ENCODE data around the gene ALX3. TPM values are rescaled to one million over a fixed set of nuclear protein-coding genes. Genes with fewer than 3 reads are reported as not detected.

The ALX3 gene
- total RNA-seq, 2 experiments from 2014 or later, result not detected

GRCh38 chr1:110091381-110091780, 20.9 kb upstream of the ALX3 start:
- POLR2A ChIA-PET, result interaction anchor here (0.9 to 2.2 kb wide), 4 partner anchors 10 to 57 kb away, joined by 3 to 7 read pairs (median 3); partner anchors contain the start of gene STRIP1
- no TSS peak for BruUV-seq (replicated peaks)

GRCh38 chr1:110089561-110090275, 19.2 kb upstream of the ALX3 start:
- DNase-seq (ENCODE audit: low spot score), result no peak
- H3K4me3 ChIP-seq (ENCODE audit: low read depth, low read length, poor library complexity, severe bottlenecking), result no peak overlapping the region
- no peak overlapping the region for H3K27ac ChIP-seq (ENCODE audit: low read depth, low read length, poor library complexity, severe bottlenecking)
- ChIA-PET CTCF (ENCODE audit: unreplicated experiment) (interaction anchor here (2.5 kb wide), 1 partner anchor 12 kb away, joined by 10 read pairs; no protein-coding TSS in a partner anchor), POLR2A (interaction anchor here (0.9 kb wide), 1 partner anchor 15 kb away, joined by 3 read pairs; no protein-coding TSS in a partner anchor)
- no TSS peak for BruUV-seq (replicated peaks)
- H3K36me3 ChIP-seq (ENCODE audit: insufficient read depth, low read length), result no peaks in the 10 kb centered on the region
- H3K4me1 ChIP-seq (ENCODE audit: insufficient read depth, low read length, poor library complexity, severe bottlenecking), result no peaks in the 10 kb centered on the region
- H3K9me2 ChIP-seq (ENCODE audit: insufficient read depth, low read length), result no peaks in the 10 kb centered on the region
- TF ChIP-seq CTCF (conservative IDR thresholded peaks at IDR 0.05; ENCODE audit: low read length), result no peak
- no peak for TF ChIP-seq EZH2phosphoT487 (IDR thresholded peaks at IDR 0.05; ENCODE audit: borderline replicate concordance, low read depth, low read length)
- H4K20me1 ChIP-seq (ENCODE audit: insufficient read depth, low read length), result no peaks in the 10 kb centered on the region
- no peaks in the 10 kb centered on the region for H3K9me3 ChIP-seq (ENCODE audit: low read length)
- H2AFZ ChIP-seq (ENCODE audit: low read length), result no peak overlapping the region
- no peak overlapping the region for H3K4me2 ChIP-seq (ENCODE audit: low read length)
- intact Hi-C loops (cut with micrococcal nuclease; ENCODE audit: unreplicated experiment), result no loop called here
- H3K79me2 ChIP-seq (ENCODE audit: insufficient read depth, low read depth, low read length), result no peaks in the 10 kb centered on the region

More at GRCh38 chr1:110091381-110091780, 20.9 kb upstream of the ALX3 start:
- H3K36me3 ChIP-seq (ENCODE audit: insufficient read depth, low read length), result no peaks in the 10 kb centered on the region
- H3K4me3 ChIP-seq (ENCODE audit: low read depth, low read length, poor library complexity, severe bottlenecking), result no peak overlapping the region
- no peaks in the 10 kb centered on the region for H3K4me1 ChIP-seq (ENCODE audit: insufficient read depth, low read length, poor library complexity, severe bottlenecking)
- H2AFZ ChIP-seq (ENCODE audit: low read length), result no peak overlapping the region
- no peak overlapping the region for H3K27ac ChIP-seq (ENCODE audit: low read depth, low read length, poor library complexity, severe bottlenecking)
- H3K79me2 ChIP-seq (ENCODE audit: insufficient read depth, low read depth, low read length), result no peaks in the 10 kb centered on the region
- no peak overlapping the region for H3K4me2 ChIP-seq (ENCODE audit: low read length)
- H3K9me3 ChIP-seq (ENCODE audit: low read length), result no peaks in the 10 kb centered on the region
- DNase-seq (ENCODE audit: low spot score), result no peak
- TF ChIP-seq EZH2phosphoT487 (IDR thresholded peaks at IDR 0.05; ENCODE audit: borderline replicate concordance, low read depth, low read length) (no peak), CTCF (conservative IDR thresholded peaks at IDR 0.05; ENCODE audit: low read length) (no peak)
- H3K9me2 ChIP-seq (ENCODE audit: insufficient read depth, low read length), result no peaks in the 10 kb centered on the region
- CTCF ChIA-PET (ENCODE audit: unreplicated experiment), result interaction anchor here (1.0 to 2.5 kb wide), 3 partner anchors 9 to 15 kb away, joined by 3 to 10 read pairs (median 5); no protein-coding TSS in a partner anchor
- intact Hi-C loops (cut with micrococcal nuclease; ENCODE audit: unreplicated experiment), result no loop called here
- H4K20me1 ChIP-seq (ENCODE audit: insufficient read depth, low read length), result no peaks in the 10 kb centered on the region

Data from OCI-LY7 (cell line).